Keratinocyte (primary cell): ENCODE data around the gene TIAL1.
A peak's percentile ranks its signal among the peaks of the same experiment; 100 is the strongest.

Experiments used
- CTCF ChIP-seq, 3 experiments: IDR thresholded peaks in 1 of 3; conservative IDR thresholded peaks in 1 of 3; optimal IDR thresholded peaks in 1 of 3; 2 replicates in 2 of 3; 3 replicates in 1 of 3; pipeline versions ENCODE3 to v1.5.1; 2011; ENCODE audit warnings: low read length in 3 of 3, mild to moderate bottlenecking in 3 of 3, moderate library complexity in 2 of 3, control low read depth in 1 of 3, inconsistent platforms in 1 of 3; ENCODE audit not compliant: insufficient read depth in 2 of 3; ENCODE audit errors: extremely low read depth in 1 of 3
- EZH2 ChIP-seq: IDR thresholded peaks from one replicate; pipeline ENCODE4 v1.6.1; 2012; ENCODE audit warnings: inconsistent platforms, mild to moderate bottlenecking, low read length, moderate library complexity

- peak in 1 of 3 experiments; percentile 8 for TF ChIP-seq CTCF (optimal IDR thresholded peaks at IDR 0.05 in 1 of 3, IDR thresholded peaks at IDR 0.05 in 1 of 3, conservative IDR thresholded peaks at IDR 0.05 in 1 of 3; ENCODE audit: extremely low read depth in 1 of 3, insufficient read depth in 2 of 3, low read length in 3 of 3)
- no peak for TF ChIP-seq EZH2
Observed at GRCh38 chr10:119644205-119644814, 47.5 kb upstream of the TIAL1 start.
